ENCODE results near the gene KLK6. TPM values are rescaled to one million over a fixed set of nuclear protein-coding genes. Genes with fewer than 3 reads are reported as not detected.

The KLK6 gene
- polyA plus RNA-seq, 3 donors, result not detected

DNA sequence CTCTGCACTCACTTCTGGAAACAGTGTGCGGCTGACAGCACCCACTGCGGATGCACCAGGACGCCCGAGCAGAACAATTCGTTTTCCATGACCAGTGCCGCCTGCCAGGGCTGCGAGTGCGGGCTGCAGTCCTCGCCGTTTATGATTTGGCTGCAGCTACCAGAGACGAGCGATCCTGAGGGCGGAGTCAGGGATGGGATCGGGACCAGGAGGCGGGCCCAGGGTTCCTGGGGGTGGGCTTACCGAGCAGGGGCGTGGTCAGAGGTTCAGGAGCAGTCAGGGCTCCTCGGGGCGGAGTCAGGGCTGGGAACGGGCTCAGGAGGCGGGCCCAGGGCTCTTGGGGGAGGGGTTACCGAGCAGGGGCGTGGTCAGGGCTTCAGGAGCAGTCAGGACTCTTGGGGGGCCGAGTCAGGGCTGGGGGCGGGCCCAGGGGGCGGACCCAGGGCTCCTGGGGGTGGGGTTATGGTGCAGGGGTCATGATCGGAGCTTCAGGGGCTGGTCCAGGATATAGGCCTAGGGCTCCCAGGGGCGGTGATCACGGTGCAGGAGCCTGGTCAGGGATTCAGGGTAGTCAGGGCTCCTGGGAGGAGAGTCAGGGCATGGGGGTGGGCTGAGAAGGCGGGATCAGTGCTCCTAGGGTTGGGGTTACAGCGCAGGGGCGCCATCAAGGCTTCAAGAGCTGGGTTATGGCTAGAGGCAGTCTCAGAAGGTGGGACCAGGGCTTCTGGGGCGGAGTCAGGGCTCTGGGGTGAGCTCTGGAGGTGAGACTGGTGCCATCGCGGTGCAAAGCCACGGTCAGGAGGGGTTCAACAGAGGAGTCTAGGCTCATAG lies 59.9 kb downstream of the KLK6 start:
- no peak for DNase-seq
- no peaks in the 10 kb centered on the region for H3K36me3 Mint-ChIP-seq
- Histone ChIP-seq H3K4me1 (ENCODE audit: control insufficient read depth in 1 of 2, insufficient read depth in 2 of 2, low read length in 2 of 2) (peaks cover 0 to 7% of the 10 kb centered on the region in 2 donors), H3K79me2 (ENCODE audit: insufficient read depth, low read length) (no peaks in the 10 kb centered on the region), H3K27me3 (ENCODE audit: control insufficient read depth in 2 of 2, insufficient read depth in 2 of 2, low read length in 2 of 2) (peaks cover 22 to 58% of the 10 kb centered on the region in 2 donors), H3K27ac (ENCODE audit: low read depth in 1 of 2, low read length in 2 of 2) (no peak overlapping the region), H3K36me3 (replicated peaks in 1 of 2; ENCODE audit: control insufficient read depth in 1 of 2, insufficient read depth in 2 of 2, low read length in 2 of 2) (no peaks in the 10 kb centered on the region), H3K4me3 (replicated peaks in 1 of 3; ENCODE audit: low read depth in 2 of 3, low read length in 3 of 3) (peak overlapping the region in 1 of 3 experiments; percentile 34), H3K4me2 (replicated peaks; ENCODE audit: extremely low read depth, low read length, poor library complexity, severe bottlenecking) (peak overlapping the region; percentile 27), H3K9ac (ENCODE audit: insufficient read depth, low read length, poor library complexity, severe bottlenecking) (no peak overlapping the region), H4K20me1 (ENCODE audit: insufficient read depth, low read length) (no peaks in the 10 kb centered on the region), H2AFZ (ENCODE audit: insufficient read depth, low read depth, low read length, poor library complexity, severe bottlenecking) (peak overlapping the region; percentile 41), H3K9me3 (replicated peaks in 1 of 2; ENCODE audit: control insufficient read depth in 1 of 2, insufficient read depth in 1 of 2, low read length in 2 of 2) (peaks cover 6 to 7% of the 10 kb centered on the region in 2 donors)
- no peak for TF ChIP-seq CTCF (IDR thresholded peaks at IDR 0.05)
- H3K27ac Mint-ChIP-seq, result no peak overlapping the region
- H3K9me3 Mint-ChIP-seq, result peaks cover 2 to 12% (median 8%) of the 10 kb centered on the region in 7 donors
- intact Hi-C loops (cut with micrococcal nuclease), result no loop called here
- peaks cover 5% of the 10 kb centered on the region for H3K4me1 Mint-ChIP-seq
- peak overlapping the region in 1 of 2 donors; percentile 26 for H3K4me3 Mint-ChIP-seq
- H3K27me3 Mint-ChIP-seq (ENCODE audit: low read depth in 3 of 3), result peaks cover 5 to 31% (median 9%) of the 10 kb centered on the region in 3 donors
- 6% methylated on average over 34 of the region's 36 CpGs for WGBS (ENCODE audit: insufficient coverage)

Other genes starting within 250 kb of the KLK6 start
- not detected for gene SHANK1, start 249.8 kb downstream of the KLK6 start, polyA plus RNA-seq
- gene CLEC11A, start 246.2 kb downstream of the KLK6 start, polyA plus RNA-seq, result 10 to 100 TPM in 2 of 3 donors, 1 to 10 TPM in 1; 8.2 to 49.1 (median 12.4) TPM
- gene GPR32, start 199.1 kb downstream of the KLK6 start, polyA plus RNA-seq, result not detected
- gene ACP4, start 179.2 kb downstream of the KLK6 start, polyA plus RNA-seq, result not detected
- gene KLK1, start 145.8 kb downstream of the KLK6 start, polyA plus RNA-seq, result under 1 TPM in 2 of 3 donors, not detected in 1; 0.66 to 0.72 TPM
- not detected for gene KLK15, start 136.0 kb downstream of the KLK6 start, polyA plus RNA-seq
- not detected for gene KLK3, start 114.7 kb downstream of the KLK6 start, polyA plus RNA-seq
- not detected for gene KLK2, start 96.2 kb downstream of the KLK6 start, polyA plus RNA-seq
- not detected for gene KLK4, start 58.2 kb downstream of the KLK6 start, polyA plus RNA-seq
- not detected for gene KLK5, start 16.6 kb downstream of the KLK6 start, polyA plus RNA-seq
- not detected for gene KLK7, start 14.3 kb upstream of the KLK6 start, polyA plus RNA-seq
- gene KLK8, start 32.0 kb upstream of the KLK6 start, polyA plus RNA-seq, result not detected
- not detected for gene KLK10, start 50.1 kb upstream of the KLK6 start, polyA plus RNA-seq
- gene KLK11, start 57.0 kb upstream of the KLK6 start, polyA plus RNA-seq, result not detected
- not detected for gene KLK12, start 65.4 kb upstream of the KLK6 start, polyA plus RNA-seq
- not detected for gene KLK13, start 95.5 kb upstream of the KLK6 start, polyA plus RNA-seq
- under 1 TPM in 1 of 3 donors, not detected in 2; 0.29 TPM for gene KLK14, start 113.3 kb upstream of the KLK6 start, polyA plus RNA-seq
- gene CTU1, start 138.8 kb upstream of the KLK6 start, polyA plus RNA-seq, result 1 to 10 TPM in 2 of 3 donors, under 1 TPM in 1; 0.75 to 3.0 (median 2.9) TPM
- 100 to 1,000 TPM in 2 of 3 donors, 10 to 100 TPM in 1; 87.5 to 137 (median 133) TPM for gene SIGLEC9, start 155.3 kb upstream of the KLK6 start, polyA plus RNA-seq
- 10 to 100 TPM; 71.8 to 93.3 (median 82.0) TPM for gene SIGLEC7, start 172.7 kb upstream of the KLK6 start, polyA plus RNA-seq